ENCODE measurements around the gene ZNF428.

- TF ChIP-seq, protein P1, sequence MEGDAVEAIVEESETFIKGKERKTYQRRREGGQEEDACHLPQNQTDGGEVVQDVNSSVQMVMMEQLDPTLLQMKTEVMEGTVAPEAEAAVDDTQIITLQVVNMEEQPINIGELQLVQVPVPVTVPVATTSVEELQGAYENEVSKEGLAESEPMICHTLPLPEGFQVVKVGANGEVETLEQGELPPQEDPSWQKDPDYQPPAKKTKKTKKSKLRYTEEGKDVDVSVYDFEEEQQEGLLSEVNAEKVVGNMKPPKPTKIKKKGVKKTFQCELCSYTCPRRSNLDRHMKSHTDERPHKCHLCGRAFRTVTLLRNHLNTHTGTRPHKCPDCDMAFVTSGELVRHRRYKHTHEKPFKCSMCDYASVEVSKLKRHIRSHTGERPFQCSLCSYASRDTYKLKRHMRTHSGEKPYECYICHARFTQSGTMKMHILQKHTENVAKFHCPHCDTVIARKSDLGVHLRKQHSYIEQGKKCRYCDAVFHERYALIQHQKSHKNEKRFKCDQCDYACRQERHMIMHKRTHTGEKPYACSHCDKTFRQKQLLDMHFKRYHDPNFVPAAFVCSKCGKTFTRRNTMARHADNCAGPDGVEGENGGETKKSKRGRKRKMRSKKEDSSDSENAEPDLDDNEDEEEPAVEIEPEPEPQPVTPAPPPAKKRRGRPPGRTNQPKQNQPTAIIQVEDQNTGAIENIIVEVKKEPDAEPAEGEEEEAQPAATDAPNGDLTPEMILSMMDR (IDR thresholded peaks at IDR 0.05) = no peak
- no peak for TF ChIP-seq EZH2phosphoT487 (IDR thresholded peaks at IDR 0.05)
Measured at GRCh38 chr19:43622956-43623355, 3.5 kb upstream of the ZNF428 start.

Measured in neural progenitor cell (in vitro differentiated cells).